Smooth muscle cell (in vitro differentiated cells): ENCODE data around the gene CLIP4. TPM values are rescaled to one million over a fixed set of nuclear protein-coding genes. Genes with fewer than 3 reads are reported as not detected.
"Not testable (repeated sequence)": the region's sequence is repeated elsewhere in the genome, so short reads cannot be mapped to it uniquely, and the experiment has no call there.

Experiments
- DNase-seq: peaks from one replicate; lab custom pipeline; 2025; ENCODE audit not compliant: unreplicated experiment; lab: John Stamatoyannopoulos, UW
- H2AFZ ChIP-seq: fragments of 200-600 bp; sonication (generic); 2 replicates; pipeline ENCODE4 v1.6.0; 2016; ENCODE audit warnings: antibody characterized with exemption, low read depth, mild to moderate bottlenecking
- H3F3A ChIP-seq: fragments of 200-600 bp; sonication (generic); 2 replicates; pipeline ENCODE4 v1.6.0; 2017; ENCODE audit warnings: antibody characterized with exemption, low read depth
- H3K27ac ChIP-seq: fragments of 200-600 bp; sonication (generic); 2 replicates; pipeline ENCODE4 v1.5.1; 2016; ENCODE audit warnings: low read depth, mild to moderate bottlenecking
- H3K27me3 ChIP-seq: fragments of 200-600 bp; sonication (generic); 2 replicates; pipeline ENCODE4 v1.6.1; 2016; ENCODE audit warnings: low read depth, mild to moderate bottlenecking
- H3K36me3 ChIP-seq: fragments of 200-600 bp; sonication (generic); 2 replicates; pipeline ENCODE4 v1.5.1; 2016; ENCODE audit warnings: low read depth
- H3K4me1 ChIP-seq: fragments of 200-600 bp; sonication (generic); 2 replicates; pipeline ENCODE4 v1.5.1; 2016; ENCODE audit warnings: low read depth
- H3K4me2 ChIP-seq: fragments of 200-600 bp; sonication (generic); 2 replicates; pipeline ENCODE4 v1.6.0; 2016; ENCODE audit warnings: mild to moderate bottlenecking
- H3K4me3 ChIP-seq: fragments of 200-600 bp; sonication (generic); 2 replicates; pipeline ENCODE4 v1.5.1; 2016; ENCODE audit warnings: mild to moderate bottlenecking
- H3K79me2 ChIP-seq: fragments of 200-600 bp; sonication (generic); 2 replicates; pipeline ENCODE4 v1.6.0; 2016; ENCODE audit warnings: low read depth, mild to moderate bottlenecking
- H3K9ac ChIP-seq: fragments of 200-600 bp; sonication (generic); 2 replicates; pipeline ENCODE4 v1.6.0; 2016; ENCODE audit warnings: low read depth
- H3K9me3 ChIP-seq: fragments of 200-600 bp; sonication (generic); replicated peaks from 2 replicates; pipeline ENCODE4 v1.5.1; 2016; ENCODE audit warnings: low read depth
- H4K20me1 ChIP-seq: fragments of 200-600 bp; sonication (generic); 2 replicates; pipeline ENCODE4 v1.6.0; 2016; ENCODE audit warnings: low read depth
- CTCF ChIP-seq: fragments of 200-600 bp; sonication (generic); IDR thresholded peaks from 2 replicates; pipeline ENCODE4 v1.5.1; 2017; ENCODE audit warnings: borderline replicate concordance, mild to moderate bottlenecking, antibody characterized with exemption; ENCODE audit not compliant: insufficient read depth, poor library complexity, severe bottlenecking
- WGBS: methylation state at CpG from one replicate; pipeline ENCODE4 v1.1.7; 2016; ENCODE audit warnings: low lambda C conversion rate; 5-methylcytosine and 5-hydroxymethylcytosine counted together
- polyA plus RNA-seq: library from polyadenylated mRNA; unstranded; fragments of >200 nt; fragmentation: Nextera tagmentation; extraction: Ambion mirVana; gene quantifications from 2 replicates; pipeline ENCODE4 v1.2.1, GENCODE V29; 2016
- total RNA-seq: library from RNA; depleted of rRNA; stranded (reverse); fragments of >200 nt; gene quantifications from 2 replicates; pipeline ENCODE4 v1.2.3, GENCODE V29; 2014

CLIP4 gene
- total and polyA plus RNA-seq, 2 experiments from 2014 or later, result 5.7 to 18.9 TPM

- no peak for TF ChIP-seq CTCF
- no peaks in the 10 kb centered on the region for H4K20me1 ChIP-seq
- 86% methylated on average over 5 of the region's 5 CpGs for WGBS
These were observed 32.3 kb upstream of the CLIP4 start for GRCh38 chr2:29082804-29083495.

GRCh38 chr2:29084554-29084953 lies 30.7 kb upstream of the CLIP4 start:
- no peaks in the 10 kb centered on the region for H3K36me3 ChIP-seq
- H3K4me2 ChIP-seq, result no peak overlapping the region
- no peak for TF ChIP-seq CTCF
- H2AFZ ChIP-seq, result no peak overlapping the region
- no peaks in the 10 kb centered on the region for H4K20me1 ChIP-seq
- no peak overlapping the region for H3K9ac ChIP-seq
- no peak overlapping the region for H3K27ac ChIP-seq
- DNase-seq, result no peak
- no peaks in the 10 kb centered on the region for H3K9me3 ChIP-seq
- no peaks in the 10 kb centered on the region for H3K4me1 ChIP-seq
- no peaks in the 10 kb centered on the region for H3K27me3 ChIP-seq
- no peak overlapping the region for H3K4me3 ChIP-seq
- WGBS, result 96% methylated on average over 1 of the region's 1 CpG
- no peaks in the 10 kb centered on the region for H3K79me2 ChIP-seq
- no peaks in the 10 kb centered on the region for H3F3A ChIP-seq

More at GRCh38 chr2:29082804-29083495, 32.3 kb upstream of the CLIP4 start:
- DNase-seq, result no peak
- Histone ChIP-seq H3K27ac (no peak overlapping the region), H3K36me3 (no peaks in the 10 kb centered on the region), H3K9ac (no peak overlapping the region), H3K9me3 (no peaks in the 10 kb centered on the region), H3K27me3 (no peaks in the 10 kb centered on the region), H3K4me2 (no peak overlapping the region), H3F3A (no peaks in the 10 kb centered on the region), H3K4me1 (no peaks in the 10 kb centered on the region), H3K79me2 (no peaks in the 10 kb centered on the region), H3K4me3 (no peak overlapping the region), H2AFZ (no peak overlapping the region)

- not testable (repeated sequence) for H3K27ac ChIP-seq, H3K4me3 ChIP-seq, H3K79me2 ChIP-seq, H3K9ac ChIP-seq, H3K36me3 ChIP-seq, H2AFZ ChIP-seq, H3K9me3 ChIP-seq, H3F3A ChIP-seq, H3K4me1 ChIP-seq, H3K27me3 ChIP-seq, H3K4me2 ChIP-seq, H4K20me1 ChIP-seq, DNase-seq
- 70% methylated on average over 7 of the region's 7 CpGs for whole genome bisulfite sequencing
These were observed 24.9 kb upstream of the CLIP4 start for GRCh38 chr2:29090311-29090710.

- H2AFZ ChIP-seq, result no peak overlapping the region
- no peak overlapping the region for H3K4me2 ChIP-seq
These were observed 18.2 kb upstream of the CLIP4 start for GRCh38 chr2:29096969-29097368.

More at GRCh38 chr2:29096969-29097368, 18.2 kb upstream of the CLIP4 start:
- no peak overlapping the region for H3K4me3 ChIP-seq
- no peaks in the 10 kb centered on the region for H3K27me3 ChIP-seq
- H3K9ac ChIP-seq, result no peak overlapping the region
- WGBS, result 95% methylated on average over 8 of the region's 8 CpGs
- no peaks in the 10 kb centered on the region for H4K20me1 ChIP-seq
- no peaks in the 10 kb centered on the region for H3F3A ChIP-seq
- no peaks in the 10 kb centered on the region for H3K9me3 ChIP-seq
- no peak overlapping the region for H3K27ac ChIP-seq
- H3K79me2 ChIP-seq, result no peaks in the 10 kb centered on the region
- TF ChIP-seq CTCF, result no peak
- no peaks in the 10 kb centered on the region for H3K36me3 ChIP-seq
- no peak for DNase-seq
- H3K4me1 ChIP-seq, result no peaks in the 10 kb centered on the region
